GM12878 (cell line): ENCODE measurements around the gene TCF7L1. TPM values are rescaled to one million over a fixed set of nuclear protein-coding genes. Genes with fewer than 3 reads are reported as not detected.

Source experiments
- ATAC-seq: fragments of 200-7000 bp; cut with Tn5 transposase; 3 replicates; pipeline ENCODE4 v1.9.1; 2020; ENCODE audit warnings: mild to moderate bottlenecking, moderate library complexity
- BruUV-seq: library from RNA; stranded (reverse); fragments of 400-500 nt; replicated peaks from 2 replicates; lab custom pipeline; 2021; lab: Mats Ljungman, UMichigan
- CTCF ChIA-PET: fragments of 300-600 bp; sonication (Branson Sonifier 250); formaldehyde crosslinking; extraction: SDS; loops from one replicate; lab custom pipeline; 2021; ENCODE audit warnings: inconsistent platforms; lab: Yijun Ruan, JAX
- POLR2A ChIA-PET: fragments of 350-600 bp; formaldehyde crosslinking; extraction: SDS; loops from one replicate; lab custom pipeline; 2021; ENCODE audit warnings: inconsistent platforms; lab: Charles Lee
- RAD21 ChIA-PET: fragments of 300-600 bp; sonication (Branson Sonifier 250); formaldehyde crosslinking; loops from one replicate; lab custom pipeline; 2023; ENCODE audit warnings: antibody characterized with exemption; ENCODE audit not compliant: unreplicated experiment; lab: Charles Lee
- SMC1A ChIA-PET: fragments of 300-600 bp; sonication (Branson Sonifier 250); formaldehyde crosslinking; loops from one replicate; lab custom pipeline; 2023; ENCODE audit not compliant: unreplicated experiment, uncharacterized antibody; lab: Charles Lee
- DNase-seq: peaks from one replicate; pipeline ENCODE4 v3.0.0-alpha.2; 2011; ENCODE audit warnings: low read depth, low spot score
- FAIRE-seq: peaks from 3 replicates; lab custom pipeline; 2011; peaks lifted over from hg19 to GRCh38; lab: Jason Lieb, UNC
- H2AFZ ChIP-seq: 2 replicates; pipeline ENCODE4 v1.6.0; 2011; ENCODE audit warnings: low read depth, low read length, control low read depth; ENCODE audit not compliant: control insufficient read depth
- H3K27ac ChIP-seq: 2 replicates; pipeline ENCODE4 v1.5.1; 2011; ENCODE audit warnings: control low read depth; ENCODE audit not compliant: control insufficient read depth, insufficient read depth
- H3K27me3 ChIP-seq, 2 experiments: replicated peaks in 1 of 2; 2 replicates each; pipeline versions ENCODE4 v1.6.0 to v1.6.1; 2011; ENCODE audit warnings: low read length in 1 of 2; ENCODE audit not compliant: control insufficient read depth in 2 of 2, insufficient read depth in 2 of 2
- H3K36me3 ChIP-seq, 2 experiments: 2 replicates each; pipeline ENCODE4 v1.5.1; 2011; ENCODE audit warnings: low read length in 1 of 2; ENCODE audit not compliant: control insufficient read depth in 2 of 2, insufficient read depth in 2 of 2
- H3K4me1 ChIP-seq: 2 replicates; pipeline ENCODE4 v1.6.1; 2011; ENCODE audit warnings: mild to moderate bottlenecking, low read length, moderate library complexity, mixed read lengths; ENCODE audit not compliant: control insufficient read depth, insufficient read depth
- H3K4me2 ChIP-seq: 2 replicates; pipeline ENCODE4 v1.6.0; 2011; ENCODE audit warnings: control low read depth; ENCODE audit not compliant: control insufficient read depth, insufficient read depth
- H3K4me3 ChIP-seq: fragments of 200-600 bp; sonication (generic); 2 replicates; pipeline ENCODE4 v1.5.1; 2016
- H3K79me2 ChIP-seq: 2 replicates; pipeline ENCODE4 v1.6.0; 2011; ENCODE audit warnings: low read length; ENCODE audit not compliant: control insufficient read depth, insufficient read depth
- H3K9ac ChIP-seq: 2 replicates; pipeline ENCODE4 v1.8.0; 2011; ENCODE audit warnings: low read length, control low read depth, mixed read lengths; ENCODE audit not compliant: control insufficient read depth, insufficient read depth
- H3K9me3 ChIP-seq: replicated peaks from 3 replicates; pipeline ENCODE4 v1.5.1; 2011; ENCODE audit warnings: mild to moderate bottlenecking, low read length; ENCODE audit not compliant: control insufficient read depth, insufficient read depth
- H4K20me1 ChIP-seq: 2 replicates; pipeline ENCODE4 v1.6.0; 2011; ENCODE audit not compliant: control insufficient read depth, insufficient read depth
- BACH1 ChIP-seq: fragments of 450-650 bp; IDR thresholded peaks from 2 replicates; pipeline ENCODE4 v1.6.1; 2017; ENCODE audit warnings: mild to moderate bottlenecking, borderline replicate concordance
- CBX3 ChIP-seq: fragments of 200-600 bp; sonication (generic); IDR thresholded peaks from 2 replicates; pipeline ENCODE4 v1.6.1; 2016; ENCODE audit warnings: low read depth, borderline replicate concordance
- KAT2A ChIP-seq: conservative IDR thresholded peaks from 2 replicates; pipeline ENCODE4 v1.6.1; 2011; ENCODE audit warnings: low read depth, low read length; ENCODE audit not compliant: control insufficient read depth
- MXI1 ChIP-seq: fragments of 150-350 bp; IDR thresholded peaks from 2 replicates; pipeline ENCODE4 v1.6.1; 2011; ENCODE audit warnings: low read depth, mild to moderate bottlenecking, inconsistent platforms, low read length, improper control_type of control experiment
- NKRF ChIP-seq: fragments of 450-650 bp; conservative IDR thresholded peaks from 2 replicates; pipeline ENCODE4 v1.6.1; 2017; ENCODE audit warnings: mild to moderate bottlenecking, moderate library complexity
- POLR2A ChIP-seq: IDR thresholded peaks from 2 replicates; pipeline ENCODE4 v1.6.1; 2011; ENCODE audit warnings: low read depth, mild to moderate bottlenecking, low read length
- POLR2AphosphoS2 ChIP-seq: IDR thresholded peaks from 2 replicates; pipeline ENCODE4 v1.6.1; 2011; ENCODE audit warnings: low read depth, mild to moderate bottlenecking, low read length, improper control_type of control experiment, moderate library complexity
- STAT3 ChIP-seq: IDR thresholded peaks from 2 replicates; pipeline ENCODE4 v1.6.1; 2011; ENCODE audit warnings: low read depth, low read length, improper control_type of control experiment
- ZNF687 ChIP-seq: fragments of 450-650 bp; IDR thresholded peaks from 2 replicates; pipeline ENCODE4 v1.6.1; 2017; ENCODE audit warnings: mild to moderate bottlenecking, moderate library complexity
- WGBS: methylation state at CpG from one replicate; pipeline ENCODE4 v1.1.6; 2016; ENCODE audit warnings: low lambda C conversion rate; ENCODE audit not compliant: insufficient replicate concordance, insufficient coverage; ENCODE audit errors: missing lambda C conversion rate; 5-methylcytosine and 5-hydroxymethylcytosine counted together
- in situ Hi-C: fragments of 300-500 bp; cut with MboI; formaldehyde crosslinking; loops from 9 replicates; pipeline ENCODE4 v1.14.3; 2018; ENCODE audit warnings: mixed read lengths
- intact Hi-C: fragments of 100-400 bp; cut with micrococcal nuclease; formaldehyde crosslinking; loops from one replicate; pipeline ENCODE4 v1.14.2; 2022; ENCODE audit not compliant: unreplicated experiment
- polyA plus RNA-seq, 11 experiments: library from polyadenylated mRNA; depleted of rRNA in 4 of 11; unstranded in 6 of 11; stranded (reverse) in 5 of 11; fragments of >200 nt; fragmentation: Nextera tagmentation in 4 of 11; fragmentation: Illumina TruSeq in 1 of 11; extraction: Ambion mirVana in 4 of 11; extraction: Trizol in 1 of 11; gene quantifications; 1 replicate in 1 of 11; 2 replicates in 10 of 11; pipeline versions ENCODE4 v1.2.1 to v1.2.3, GENCODE V29; 2011 to 2016; ENCODE audit warnings: inconsistent platforms in 2 of 11, missing spikeins in 2 of 11, low read depth in 1 of 11
- total RNA-seq, 4 experiments: library from RNA; depleted of rRNA in 3 of 4; stranded (reverse); fragments of >200 nt in 3 of 4; fragmentation: Illumina TruSeq in 1 of 4; extraction: Trizol in 1 of 4; gene quantifications; 2 replicates each; pipeline versions ENCODE4 v1.2.1 to v1.2.3, GENCODE V29; 2013 to 2021

Gene TCF7L1
- total and polyA plus RNA-seq, 10 of the 15 experiments (the other 5 are each of a cell fraction or from before 2014, with no cell fraction given), result 0.03 to 0.11 (median 0.10) TPM; not detected in 7

- CTCF ChIA-PET, result interaction anchor here (0.7 to 3.8 kb wide), 4 partner anchors 11 to 299 kb away, joined by 3 to 27 read pairs (median 5); no protein-coding TSS in a partner anchor
- no peak for DNase-seq
- Histone ChIP-seq H3K9me3 (no peaks in the 10 kb centered on the region), H3K9ac (no peak overlapping the region), H3K27ac (no peak overlapping the region), H3K79me2 (no peaks in the 10 kb centered on the region), H4K20me1 (no peaks in the 10 kb centered on the region), H3K4me2 (no peak overlapping the region), H3K4me1 (no peaks in the 10 kb centered on the region), H2AFZ (no peak overlapping the region), H3K27me3 (peaks cover 0 to 2% of the 10 kb centered on the region in 2 experiments; a peak in 3 of 4 replicates), H3K4me3 (no peak overlapping the region), H3K36me3 (no peaks in the 10 kb centered on the region)
- in situ Hi-C loops, result no loop called here
- TF ChIP-seq POLR2A, result no peak
- no peak for TF ChIP-seq KAT2A
- no peak for TF ChIP-seq STAT3
- BruUV-seq, result no TSS peak
- POLR2A ChIA-PET, result no interaction called here
- RAD21 ChIA-PET, result no interaction called here
- WGBS, result 22% methylated on average over 6 of the region's 6 CpGs
- intact Hi-C loops, result no loop called here
- SMC1A ChIA-PET, result no interaction called here
- no peak for FAIRE-seq
- ATAC-seq, result no peak; the same call in 2 of the 3 replicates
Observed at GRCh38 chr2:85255456-85255812, 122.2 kb downstream of the TCF7L1 start.

GRCh38 chr2:85255813-85256594, 122.8 kb downstream of the TCF7L1 start:
- POLR2A ChIA-PET, result no interaction called here
- in situ Hi-C loops (no loop called here), intact Hi-C loops (no loop called here)
- H3K36me3 ChIP-seq, result no peaks in the 10 kb centered on the region
- H2AFZ ChIP-seq, result no peak overlapping the region
- CTCF ChIA-PET, result interaction anchor here (0.7 to 3.8 kb wide), 4 partner anchors 10 to 299 kb away, joined by 3 to 27 read pairs (median 5); no protein-coding TSS in a partner anchor
- no peaks in the 10 kb centered on the region for H3K9me3 ChIP-seq
- no peaks in the 10 kb centered on the region for H4K20me1 ChIP-seq
- peaks cover 0 to 2% of the 10 kb centered on the region in 2 experiments; a peak in 3 of 4 replicates for H3K27me3 ChIP-seq
- SMC1A ChIA-PET, result no interaction called here
- no peak for DNase-seq
- H3K79me2 ChIP-seq, result no peaks in the 10 kb centered on the region
- FAIRE-seq, result no peak
- WGBS, result 78% methylated on average over 23 of the region's 23 CpGs
- no TSS peak for BruUV-seq
- H3K9ac ChIP-seq, result no peak overlapping the region
- no peak overlapping the region for H3K4me3 ChIP-seq
- RAD21 ChIA-PET, result interaction anchor here (0.6 kb wide), 1 partner anchor 104 kb away, joined by 3 read pairs; no protein-coding TSS in a partner anchor
- no peak overlapping the region for H3K4me2 ChIP-seq
- H3K4me1 ChIP-seq, result no peaks in the 10 kb centered on the region
- ATAC-seq, result no peak
- H3K27ac ChIP-seq, result no peak overlapping the region
- TF ChIP-seq NKRF (no peak), CBX3 (no peak), BACH1 (no peak), POLR2AphosphoS2 (no peak), MXI1 (no peak), ZNF687 (no peak)
